IPS-18c (cell line): ENCODE data around the gene DCAF15.
A peak's percentile ranks its signal among the peaks of the same experiment; 100 is the strongest.
"Not testable (repeated sequence)": the region's sequence is repeated elsewhere in the genome, so short reads cannot be mapped to it uniquely, and the experiment has no call there.

Experiments
- H3K4me3 ChIP-seq: 2 replicates; pipeline ENCODE4 v1.7.0; 2013; ENCODE audit warnings: low read depth, mild to moderate bottlenecking, low read length, moderate library complexity; ENCODE audit not compliant: insufficient read depth
- H3K9me3 ChIP-seq: one replicate; pipeline ENCODE4 v1.6.1; 2013; ENCODE audit warnings: mild to moderate bottlenecking, low read length, moderate library complexity; ENCODE audit not compliant: control insufficient read depth, insufficient read depth

Gene DCAF15, protein sequence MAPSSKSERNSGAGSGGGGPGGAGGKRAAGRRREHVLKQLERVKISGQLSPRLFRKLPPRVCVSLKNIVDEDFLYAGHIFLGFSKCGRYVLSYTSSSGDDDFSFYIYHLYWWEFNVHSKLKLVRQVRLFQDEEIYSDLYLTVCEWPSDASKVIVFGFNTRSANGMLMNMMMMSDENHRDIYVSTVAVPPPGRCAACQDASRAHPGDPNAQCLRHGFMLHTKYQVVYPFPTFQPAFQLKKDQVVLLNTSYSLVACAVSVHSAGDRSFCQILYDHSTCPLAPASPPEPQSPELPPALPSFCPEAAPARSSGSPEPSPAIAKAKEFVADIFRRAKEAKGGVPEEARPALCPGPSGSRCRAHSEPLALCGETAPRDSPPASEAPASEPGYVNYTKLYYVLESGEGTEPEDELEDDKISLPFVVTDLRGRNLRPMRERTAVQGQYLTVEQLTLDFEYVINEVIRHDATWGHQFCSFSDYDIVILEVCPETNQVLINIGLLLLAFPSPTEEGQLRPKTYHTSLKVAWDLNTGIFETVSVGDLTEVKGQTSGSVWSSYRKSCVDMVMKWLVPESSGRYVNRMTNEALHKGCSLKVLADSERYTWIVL

DNA sequence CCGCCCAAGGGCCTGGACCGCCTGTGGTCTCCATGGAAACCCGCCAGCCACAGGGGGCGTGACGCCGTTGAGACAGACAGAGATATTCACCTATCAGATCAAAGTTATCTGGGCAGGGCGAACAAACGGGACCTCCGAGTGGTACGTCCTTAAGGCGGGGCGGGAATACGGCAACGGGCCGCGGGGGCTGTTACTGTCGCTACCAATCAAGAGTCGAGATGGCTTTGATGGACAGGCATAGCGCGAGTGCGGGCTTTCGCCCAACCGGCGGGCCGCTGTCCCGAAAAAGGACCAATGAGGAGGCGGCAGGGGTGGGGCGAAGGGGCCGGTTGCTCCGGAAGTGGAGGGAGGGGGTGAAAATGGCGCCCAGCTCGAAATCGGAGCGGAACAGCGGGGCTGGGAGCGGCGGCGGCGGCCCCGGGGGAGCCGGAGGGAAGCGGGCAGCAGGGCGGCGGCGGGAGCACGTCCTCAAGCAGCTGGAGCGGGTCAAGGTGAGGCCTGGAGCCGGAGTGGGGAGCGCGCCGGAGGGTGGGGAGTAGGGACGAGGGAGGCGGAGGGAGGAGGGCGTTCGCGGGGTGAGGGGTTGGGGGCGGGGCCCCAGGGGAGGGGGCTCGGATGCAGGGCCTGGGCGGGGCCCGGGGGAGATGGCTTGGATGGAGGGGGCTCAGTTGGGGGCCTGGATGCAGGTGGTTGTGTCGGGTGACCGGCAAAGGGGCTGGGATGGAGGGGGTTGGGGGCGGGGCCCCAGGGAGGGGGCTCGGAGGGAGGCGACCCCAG lies at the start of gene DCAF15:
DCAF15 (plus strand) TSS at position 356 of the 777 bp plus-strand sequence; CDS start at position 360, 4 bp downstream.
- Histone ChIP-seq H3K4me3 (peak within 1 kb of the TSS; percentile 87), H3K9me3 (no peaks in the 10 kb centered on the region)

DNA sequence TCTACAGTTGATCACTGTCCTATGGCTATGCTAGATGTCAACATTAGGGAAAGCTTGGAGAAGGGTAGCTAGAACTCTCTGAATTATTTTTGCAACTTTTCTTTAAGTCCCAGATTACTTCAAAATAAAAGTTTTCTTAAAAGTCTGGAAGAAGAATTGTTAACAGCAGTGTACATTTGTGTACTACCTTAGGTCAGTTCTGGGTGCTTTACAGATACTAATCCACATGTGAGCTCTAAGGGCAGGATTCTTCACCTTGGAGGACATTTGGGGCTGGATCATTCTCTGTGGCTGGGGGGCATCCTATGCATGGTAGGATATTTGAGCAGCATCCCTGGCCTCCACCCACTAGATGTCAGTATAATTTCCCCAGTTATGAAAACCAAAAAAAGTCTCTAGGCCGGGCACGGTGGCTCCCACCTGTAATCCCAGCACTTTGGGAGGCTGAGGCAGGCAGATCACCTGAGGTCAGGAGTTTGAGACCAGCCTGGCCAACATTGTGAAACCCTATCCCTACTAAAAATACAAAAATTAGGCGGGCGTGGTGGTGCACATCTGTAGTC lies 49.2 kb upstream of the DCAF15 start:
- H3K4me3 ChIP-seq: no peak overlapping the region

DNA sequence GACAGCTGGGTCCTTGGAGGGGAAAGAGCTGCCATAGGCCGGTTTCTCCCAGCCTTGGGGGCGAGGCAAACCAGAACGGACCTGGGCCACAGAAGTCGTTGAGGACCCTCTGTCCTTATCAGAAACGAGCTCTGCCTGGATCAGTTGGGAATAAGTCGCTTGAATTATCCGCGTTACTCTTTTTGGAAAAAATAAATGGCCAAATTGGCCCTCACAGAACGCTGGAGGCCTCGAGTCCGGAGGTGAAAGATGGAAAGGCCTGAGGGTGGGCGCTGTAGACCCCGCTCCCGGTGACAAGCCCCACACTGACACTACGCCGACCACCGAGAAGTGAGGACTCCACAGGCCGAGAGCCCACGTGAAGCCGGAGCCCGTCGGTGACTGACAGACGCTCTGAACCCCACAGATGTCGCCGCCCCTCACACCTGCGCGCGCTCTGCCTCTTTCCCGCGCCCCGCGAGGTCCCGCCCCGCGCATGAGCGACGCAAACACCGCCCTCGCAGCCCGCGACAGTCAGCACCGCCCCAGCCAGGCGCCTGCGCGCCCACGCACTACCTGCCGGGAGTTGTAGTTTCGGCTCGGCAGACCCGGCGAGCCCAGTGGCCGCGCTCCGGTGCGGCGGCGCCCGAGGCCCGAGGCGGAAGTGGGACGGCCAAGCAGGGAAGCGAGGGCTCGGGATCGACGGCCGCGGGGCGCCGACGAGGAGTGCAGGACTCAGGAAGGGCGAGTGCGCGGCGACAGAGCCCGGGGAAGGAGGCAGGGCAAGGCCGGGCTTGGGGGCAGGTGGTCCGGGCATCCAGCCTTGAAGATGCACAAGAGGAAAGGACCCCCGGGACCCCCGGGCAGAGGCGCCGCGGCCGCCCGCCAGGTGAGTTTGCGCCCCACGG lies 46.4 kb upstream of the DCAF15 start, which contains the start of the genes BRME1 and CC2D1A:
BRME1 (minus strand) TSS at position 484 of the 887 bp plus-strand sequence. CDS start 1,225 bp downstream, outside the sequence.
CC2D1A (plus strand) TSS at position 568 of the 887 bp plus-strand sequence; CDS start at position 809, 241 bp downstream.
- Histone ChIP-seq H3K9me3 (no peaks in the 10 kb centered on the region), H3K4me3 (peak within 1 kb of the TSS; percentile 82)

More for the DNA sequence above, 49.2 kb upstream of the DCAF15 start:
- H3K9me3 ChIP-seq: no peaks in the 10 kb centered on the region

DNA sequence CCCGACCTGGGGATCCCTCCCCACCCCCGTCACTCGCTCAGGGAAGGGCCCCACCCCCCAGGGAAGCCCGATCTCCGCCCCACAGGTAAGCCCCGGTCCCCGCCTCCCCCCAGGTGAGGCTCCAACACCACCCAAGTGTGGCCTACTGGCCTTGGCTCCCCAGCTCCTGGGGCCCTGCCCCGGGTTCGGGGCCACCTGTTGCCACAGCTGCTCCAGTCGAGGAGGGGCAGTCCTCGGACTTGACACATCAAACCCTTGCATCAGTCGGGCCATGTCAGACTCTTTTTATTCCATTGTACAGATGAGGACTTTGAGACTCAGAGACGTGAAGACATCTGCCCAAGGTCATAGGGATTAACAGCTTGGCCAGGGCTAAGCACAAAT lies 45.8 kb upstream of the DCAF15 start:
- H3K9me3 ChIP-seq: no peaks in the 10 kb centered on the region
- H3K4me3 ChIP-seq: peak overlapping the region; percentile 82

DNA sequence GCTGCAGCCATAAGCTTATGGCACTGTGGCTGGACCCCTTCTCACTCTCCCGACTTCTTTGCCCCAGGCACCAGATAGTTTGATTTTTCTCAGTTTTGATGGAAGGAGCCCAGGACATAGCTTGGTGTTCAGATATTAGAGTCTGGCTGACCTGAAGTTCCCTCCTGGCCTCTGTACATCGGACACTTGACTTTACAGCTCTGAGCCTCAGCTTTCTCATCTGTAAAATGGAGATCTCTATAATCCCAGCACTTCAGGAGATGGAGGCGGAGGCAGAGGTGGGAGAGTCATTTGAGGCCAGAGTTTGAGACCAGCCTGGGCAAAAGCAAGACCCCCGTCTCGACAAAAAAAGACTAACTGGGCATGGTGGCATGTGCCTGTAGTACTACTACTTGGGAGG lies 45.4 kb upstream of the DCAF15 start:
- no peaks in the 10 kb centered on the region for H3K9me3 ChIP-seq

DNA sequence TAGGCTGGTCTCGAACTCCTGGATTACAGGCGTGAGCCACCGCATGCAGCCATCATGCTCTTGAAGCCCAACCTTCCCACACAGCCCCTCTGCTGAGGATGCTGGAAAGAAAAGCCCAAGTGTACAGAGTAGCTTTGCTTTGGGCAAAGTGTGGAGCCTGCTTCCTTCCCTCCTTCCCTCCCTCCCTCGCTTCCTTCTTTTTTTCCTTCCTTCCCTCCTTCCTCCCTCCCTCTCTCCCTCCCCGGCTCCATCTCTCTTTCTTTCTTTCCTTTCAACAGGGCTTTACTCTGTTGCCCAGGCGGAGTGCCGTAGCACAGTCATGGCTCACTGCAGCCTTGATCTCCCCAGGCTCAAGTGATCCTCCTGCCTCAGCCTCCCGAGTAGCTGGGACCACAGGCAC lies 43.6 kb upstream of the DCAF15 start:
- H3K9me3 ChIP-seq: no peaks in the 10 kb centered on the region
- no peak overlapping the region for H3K4me3 ChIP-seq

More for the DNA sequence above, 45.4 kb upstream of the DCAF15 start:
- peak overlapping the region; percentile 82 for H3K4me3 ChIP-seq

DNA sequence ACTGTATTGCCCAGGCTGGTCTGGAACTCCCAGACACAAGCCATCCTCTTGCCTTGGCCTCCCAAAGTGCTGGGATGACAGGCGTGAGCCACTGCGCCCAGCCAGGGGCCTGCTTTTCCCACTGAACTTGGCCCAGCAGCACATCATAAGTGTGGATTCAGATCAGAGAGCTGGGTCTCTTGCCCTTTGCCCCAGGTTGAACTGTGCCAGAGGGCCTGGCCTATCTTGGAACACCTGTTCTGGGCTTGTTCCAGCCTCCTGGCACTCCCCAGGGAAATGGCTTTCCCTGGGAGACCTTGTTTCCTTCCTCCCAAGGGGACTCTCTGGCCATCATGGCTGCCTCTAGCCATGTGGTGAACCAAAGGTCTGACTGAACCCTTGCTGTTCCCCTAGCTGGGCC lies 42.9 kb upstream of the DCAF15 start:
- H3K9me3 ChIP-seq: no peaks in the 10 kb centered on the region
- H3K4me3 ChIP-seq: no peak overlapping the region

DNA sequence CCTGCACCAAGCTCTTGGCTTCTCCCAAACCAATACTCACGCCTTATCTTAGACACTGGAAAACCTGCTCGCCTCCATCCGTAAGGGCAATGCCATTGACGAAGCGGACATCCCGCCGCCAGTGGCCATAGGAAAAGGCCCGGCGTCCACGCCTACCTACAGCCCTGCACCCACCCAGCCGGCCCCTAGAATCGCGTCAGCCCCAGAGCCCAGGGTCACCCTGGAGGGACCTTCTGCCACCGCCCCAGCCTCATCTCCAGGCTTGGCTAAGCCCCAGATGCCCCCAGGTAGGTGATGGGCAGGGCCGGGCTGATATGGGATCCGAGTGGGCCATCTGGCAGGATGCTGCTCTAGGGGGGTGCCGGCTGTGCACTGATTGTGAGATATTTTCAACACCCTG lies 39.0 kb upstream of the DCAF15 start:
- no peak overlapping the region for H3K4me3 ChIP-seq
- no peaks in the 10 kb centered on the region for H3K9me3 ChIP-seq

DNA sequence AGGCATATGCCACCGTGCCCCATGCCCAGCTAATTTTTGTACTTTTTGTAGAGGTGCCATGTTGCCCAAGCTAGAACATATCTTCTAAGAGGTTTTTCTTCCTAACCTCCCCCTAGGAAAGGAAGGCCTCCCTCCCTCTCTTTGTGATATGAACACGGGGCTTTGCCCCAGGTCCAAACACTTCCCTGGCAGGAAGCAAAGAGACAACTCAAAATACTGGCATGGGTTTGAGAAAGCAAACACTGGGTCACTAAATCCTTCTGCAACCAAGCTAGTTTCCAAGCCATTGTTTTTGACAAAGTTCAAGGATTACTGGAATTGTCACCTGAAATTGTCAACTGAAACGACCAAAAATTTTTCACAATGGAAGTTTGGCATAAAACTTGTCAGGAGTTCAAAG lies 37.5 kb upstream of the DCAF15 start:
- H3K9me3 ChIP-seq: no peaks in the 10 kb centered on the region
- no peak overlapping the region for H3K4me3 ChIP-seq

DNA sequence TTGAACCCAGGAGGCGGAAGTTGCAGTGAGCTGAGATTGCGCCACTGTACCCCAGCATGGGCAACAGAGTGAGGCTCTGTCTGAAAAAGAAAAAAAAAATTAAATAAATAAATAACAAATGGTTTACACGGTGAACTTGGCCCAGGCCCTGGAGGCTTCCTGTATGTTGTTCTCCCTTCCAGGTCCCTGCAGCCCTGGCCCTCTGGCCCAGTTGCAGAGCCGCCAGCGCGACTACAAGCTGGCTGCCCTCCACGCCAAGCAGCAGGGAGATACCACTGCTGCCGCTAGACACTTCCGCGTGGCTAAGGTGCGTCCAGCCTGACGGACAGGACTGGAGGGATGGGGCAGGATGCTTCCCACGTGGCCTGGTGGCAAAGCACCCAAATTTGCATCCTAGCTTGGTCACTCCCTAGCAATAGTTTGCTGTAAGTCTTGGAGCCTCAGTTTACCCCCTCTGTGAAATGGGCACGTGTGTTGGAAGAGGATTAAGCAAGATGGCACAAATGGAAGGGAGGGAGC lies 34.4 kb upstream of the DCAF15 start:
- no peak overlapping the region for H3K4me3 ChIP-seq
- peaks cover 7% of the 10 kb centered on the region for H3K9me3 ChIP-seq

DNA sequence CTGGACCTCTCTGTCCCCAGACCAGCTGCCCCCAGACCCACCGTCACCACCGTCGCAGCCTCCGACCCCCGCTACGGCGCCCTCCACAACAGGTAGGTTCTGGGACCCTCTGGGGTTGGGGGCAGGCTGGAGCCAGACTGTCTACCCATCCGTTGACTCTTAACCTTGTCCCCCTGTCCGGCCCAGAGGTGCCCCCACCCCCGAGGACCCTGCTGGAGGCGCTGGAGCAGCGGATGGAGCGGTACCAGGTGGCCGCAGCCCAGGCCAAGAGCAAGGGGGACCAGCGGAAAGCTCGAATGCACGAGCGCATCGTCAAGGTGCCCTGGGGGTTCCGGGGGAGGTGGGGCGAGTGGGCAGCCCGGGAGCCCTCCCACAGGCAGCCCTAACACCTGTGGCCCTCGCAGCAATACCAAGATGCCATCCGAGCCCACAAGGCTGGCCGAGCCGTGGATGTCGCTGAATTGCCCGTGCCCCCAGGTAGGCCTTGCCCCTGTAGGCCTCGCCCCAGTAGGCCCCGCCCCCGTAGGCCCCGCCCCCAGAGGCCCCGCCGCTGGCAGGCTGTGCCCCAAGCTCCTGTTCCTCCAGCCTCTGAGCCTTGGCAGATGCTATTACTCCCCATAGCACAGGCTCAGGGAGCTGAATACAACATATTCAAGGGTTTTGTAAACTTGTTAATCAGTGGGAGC lies 33.4 kb upstream of the DCAF15 start:
- H3K4me3 ChIP-seq: no peak overlapping the region
- peaks cover 7% of the 10 kb centered on the region for H3K9me3 ChIP-seq

DNA sequence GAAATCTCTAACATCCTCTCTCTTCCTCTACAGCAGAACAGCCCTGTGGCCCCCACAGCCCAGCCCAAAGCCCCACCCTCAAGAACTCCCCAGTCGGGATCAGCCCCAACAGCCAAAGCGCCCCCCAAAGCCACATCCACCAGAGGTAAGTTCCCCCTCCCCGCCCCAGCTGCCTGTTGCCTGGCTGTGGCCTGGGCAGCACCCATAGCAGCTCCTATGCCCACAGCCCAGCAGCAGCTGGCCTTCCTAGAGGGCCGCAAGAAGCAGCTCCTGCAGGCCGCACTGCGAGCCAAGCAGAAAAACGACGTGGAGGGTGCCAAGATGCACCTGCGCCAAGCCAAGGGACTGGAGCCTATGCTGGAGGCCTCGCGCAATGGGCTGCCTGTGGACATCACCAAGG lies 31.8 kb upstream of the DCAF15 start:
- no peak overlapping the region for H3K4me3 ChIP-seq

DNA sequence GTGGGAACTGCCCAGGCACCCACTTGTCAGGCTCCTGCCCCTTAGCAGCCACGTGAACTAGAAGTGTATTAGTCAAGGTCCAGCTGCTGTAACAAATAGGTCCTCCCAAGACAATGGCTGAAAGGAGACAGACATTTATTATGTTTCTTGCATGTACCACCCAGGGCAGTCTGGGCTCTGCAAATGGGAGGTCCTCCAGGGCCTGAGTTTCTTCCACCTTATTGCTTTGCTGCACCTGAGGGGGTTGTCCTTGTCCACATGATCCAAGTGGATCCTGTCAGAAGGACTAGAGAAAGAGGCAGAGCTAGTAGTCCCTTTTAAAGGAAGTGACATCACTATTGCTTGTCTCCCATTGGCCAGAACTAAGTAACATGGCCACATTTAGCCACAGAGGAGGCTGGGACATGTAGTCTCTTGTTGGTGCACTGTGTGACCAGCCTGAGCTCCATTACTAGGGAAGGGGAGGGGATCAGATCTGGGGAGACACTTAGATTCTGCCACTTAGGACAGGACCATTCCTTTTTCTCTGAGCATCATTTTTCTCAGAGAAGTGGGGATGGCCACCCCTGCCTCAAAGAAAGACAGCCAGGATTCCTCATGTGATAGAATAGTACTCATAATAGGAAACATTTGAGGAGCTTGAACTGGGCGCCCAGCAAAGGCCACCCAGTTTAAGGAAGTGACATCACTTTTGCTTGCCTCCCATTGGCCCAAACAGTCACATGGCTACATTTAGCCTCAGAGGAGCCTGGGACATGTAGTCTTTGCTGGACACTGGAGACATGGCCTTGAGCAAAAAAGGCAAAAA lies 31.2 kb upstream of the DCAF15 start:
- Histone ChIP-seq H3K9me3 (peaks cover 7% of the 10 kb centered on the region), H3K4me3 (no peak overlapping the region)

More for the DNA sequence above, 31.8 kb upstream of the DCAF15 start:
- H3K9me3 ChIP-seq: peaks cover 7% of the 10 kb centered on the region

DNA sequence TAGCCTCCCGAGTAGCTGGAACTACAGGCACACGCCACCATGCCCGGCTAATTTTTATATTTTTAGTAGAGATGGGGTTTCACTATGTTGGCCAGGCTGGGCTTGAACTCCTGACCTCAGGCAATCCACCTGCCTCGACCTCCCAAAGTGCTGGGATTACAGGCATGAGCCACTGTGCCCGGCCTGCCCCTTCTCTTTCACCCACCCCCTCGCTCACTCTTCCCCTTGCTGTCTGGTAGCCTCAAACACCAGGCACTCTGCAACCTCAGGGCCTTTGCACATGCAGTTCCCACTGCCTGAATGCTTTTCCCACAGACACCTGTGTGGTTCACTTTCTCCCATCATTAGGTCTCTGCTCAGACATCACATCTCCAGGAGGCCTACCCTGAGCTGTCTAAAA lies 30.2 kb upstream of the DCAF15 start:
- H3K4me3 ChIP-seq, H3K9me3 ChIP-seq: not testable (repeated sequence)
